A549 (cell line): ENCODE results near the gene RUNX2. TPM values are rescaled to one million over a fixed set of nuclear protein-coding genes. Genes with fewer than 3 reads are reported as not detected.

Experiments
- ATAC-seq, 2 experiments: fragments of 200-7000 bp in 1 of 2; fragments of >200 bp in 1 of 2; cut with Nextera tagmentation in 1 of 2; cut with Tn5 transposase in 1 of 2; 3 replicates each; pipeline versions ENCODE4 v1.8.0 to v1.9.1; 2018 to 2020; ENCODE audit warnings: mild to moderate bottlenecking in 1 of 2, moderate library complexity in 1 of 2
- CTCF ChIA-PET: fragments of 300-600 bp; sonication (Branson Sonifier 250); formaldehyde crosslinking; extraction: SDS; loops from one replicate; lab custom pipeline; 2021; ENCODE audit warnings: antibody characterized with exemption, inconsistent platforms; lab: Yijun Ruan, JAX
- POLR2A ChIA-PET: fragments of 350-600 bp; formaldehyde crosslinking; extraction: SDS; loops from one replicate; lab custom pipeline; 2021; ENCODE audit warnings: antibody characterized with exemption, inconsistent platforms; lab: Yijun Ruan, JAX
- DNase-seq, 2 experiments: peaks; one replicate each; pipeline versions ENCODE4 v3.0.0 to v3.0.0-alpha.2; 2011 to 2016; ENCODE audit warnings: low read depth in 1 of 2, low spot score in 1 of 2
- FAIRE-seq: peaks from 2 replicates; lab custom pipeline; 2011; peaks lifted over from hg19 to GRCh38; lab: Jason Lieb, UNC
- H3K27ac ChIP-seq, 2 experiments: fragments of >200 bp; sonication (Bioruptor Twin); formaldehyde crosslinking; 3 replicates each; pipeline ENCODE4 v1.5.1; 2016 to 2017
- H3K4me1 ChIP-seq: fragments of >200 bp; sonication (Bioruptor Twin); formaldehyde crosslinking; 3 replicates; pipeline ENCODE4 v1.6.1; 2016
- H3K4me2 ChIP-seq: fragments of >200 bp; sonication (Bioruptor Twin); formaldehyde crosslinking; 3 replicates; pipeline ENCODE4 v1.6.1; 2016
- H3K4me3 ChIP-seq: fragments of >200 bp; sonication (Bioruptor Twin); formaldehyde crosslinking; 3 replicates; pipeline ENCODE4 v1.5.1; 2016
- H3K9me3 ChIP-seq: fragments of >200 bp; sonication (Bioruptor Twin); formaldehyde crosslinking; 3 replicates; pipeline ENCODE4 v1.6.1; 2016
- CBX2 ChIP-seq: fragments of 200-600 bp; sonication (generic); IDR thresholded peaks from 2 replicates; pipeline ENCODE4 v1.6.1; 2016; ENCODE audit warnings: low read depth, mild to moderate bottlenecking, borderline replicate concordance
- CHD2 ChIP-seq: fragments of 150-350 bp; IDR thresholded peaks from 2 replicates; pipeline ENCODE4 v1.6.1; 2014; ENCODE audit warnings: low read length; ENCODE audit not compliant: partially characterized antibody
- EP300 ChIP-seq, 2 experiments: fragments of >200 bp; sonication (Bioruptor Twin); formaldehyde crosslinking; IDR thresholded peaks; 2 replicates in 1 of 2; 3 replicates in 1 of 2; pipeline ENCODE4 v1.6.1; 2016 to 2017
- FOSL2 ChIP-seq, 2 experiments: fragments of 450-650 bp in 1 of 2; fragments of >200 bp in 1 of 2; sonication (Bioruptor Twin) in 1 of 2; formaldehyde crosslinking; IDR thresholded peaks; 2 replicates each; pipeline versions ENCODE4 v1.5.0 to v1.6.1; 2016 to 2020; ENCODE audit warnings: mild to moderate bottlenecking in 1 of 2, moderate library complexity in 1 of 2
- HOXB13 ChIP-seq: fragments of 250-450 bp; sonication (Bioruptor Pico); IDR thresholded peaks from 2 replicates; pipeline ENCODE4 v1.5.0; 2020; ENCODE audit warnings: low read depth, mild to moderate bottlenecking, moderate library complexity
- MAFK ChIP-seq: fragments of 450-650 bp; IDR thresholded peaks from 2 replicates; pipeline ENCODE4 v1.6.1; 2014; ENCODE audit not compliant: partially characterized antibody
- MAZ ChIP-seq: fragments of 150-350 bp; IDR thresholded peaks from 2 replicates; pipeline ENCODE4 v1.6.1; 2014; ENCODE audit warnings: antibody characterized with exemption, low read depth, low read length, borderline replicate concordance
- MYC ChIP-seq: IDR thresholded peaks from 2 replicates; pipeline ENCODE4 v1.6.1; 2012; ENCODE audit warnings: mild to moderate bottlenecking, inconsistent platforms, low read length, improper control_type of control experiment, borderline replicate concordance
- NPAS2 ChIP-seq: fragments of 250-450 bp; sonication (Bioruptor Pico); IDR thresholded peaks from 2 replicates; pipeline ENCODE4 v1.8.0; 2022; ENCODE audit warnings: mild to moderate bottlenecking, moderate library complexity, borderline replicate concordance
- NR3C1 ChIP-seq: fragments of >200 bp; sonication (Bioruptor Twin); formaldehyde crosslinking; IDR thresholded peaks from 3 replicates; pipeline ENCODE4 v1.6.1; 2017
- RNF2 ChIP-seq: fragments of 200-600 bp; sonication (generic); IDR thresholded peaks from 2 replicates; pipeline ENCODE4 v1.6.1; 2016; ENCODE audit warnings: low read depth, mild to moderate bottlenecking, antibody characterized with exemption, moderate library complexity, borderline replicate concordance
- TFCP2L1 ChIP-seq: fragments of 250-450 bp; sonication (Bioruptor Pico); IDR thresholded peaks from 2 replicates; pipeline ENCODE4 v1.5.0; 2021; ENCODE audit warnings: mild to moderate bottlenecking
- WGBS: methylation state at CpG from one replicate; pipeline ENCODE4 v1.1.6; 2017; ENCODE audit errors: missing lambda C conversion rate; 5-methylcytosine and 5-hydroxymethylcytosine counted together
- polyA plus RNA-seq, 4 experiments: library from polyadenylated mRNA; depleted of rRNA in 3 of 4; stranded (reverse); fragments of >200 nt; fragmentation: RNase III in 1 of 4; extraction: RNeasy Plus Mini Kit Qiagen cat#74134 plus additional on column Dnase treatment in 1 of 4; gene quantifications; 2 replicates in 3 of 4; 3 replicates in 1 of 4; pipeline ENCODE4 v1.2.3, GENCODE V29; 2011 to 2017
- TF ChIP-seq, protein P1 (sequence below): IDR thresholded peaks from 2 replicates; pipeline ENCODE4 v1.6.1; 2012
- TF ChIP-seq, protein P2 (sequence below): fragments of 450-650 bp; IDR thresholded peaks from 2 replicates; pipeline ENCODE4 v1.6.1; 2014; ENCODE audit warnings: antibody characterized with exemption
- TF ChIP-seq, protein P3 (sequence below): fragments of 150-350 bp; IDR thresholded peaks from 2 replicates; pipeline ENCODE4 v1.6.1; 2014; ENCODE audit warnings: low read depth, mild to moderate bottlenecking, low read length
- TF ChIP-seq, protein P4 (sequence below): IDR thresholded peaks from 2 replicates; pipeline ENCODE4 v1.6.1; 2012
- TF ChIP-seq, protein P5 (sequence below): fragments of >200 bp; sonication (Bioruptor Twin); formaldehyde crosslinking; IDR thresholded peaks from 3 replicates; pipeline ENCODE4 v1.6.1; 2016
- TF ChIP-seq, protein P6 (sequence below): fragments of 250-450 bp; sonication (Bioruptor Pico); IDR thresholded peaks from 2 replicates; pipeline ENCODE4 v1.5.0; 2021; ENCODE audit warnings: mild to moderate bottlenecking, moderate library complexity, borderline replicate concordance

The RUNX2 gene
- polyA plus RNA-seq, 2 of the 4 experiments (the other 2 are of a cell fraction): 0.13 to 0.83 TPM

DNA sequence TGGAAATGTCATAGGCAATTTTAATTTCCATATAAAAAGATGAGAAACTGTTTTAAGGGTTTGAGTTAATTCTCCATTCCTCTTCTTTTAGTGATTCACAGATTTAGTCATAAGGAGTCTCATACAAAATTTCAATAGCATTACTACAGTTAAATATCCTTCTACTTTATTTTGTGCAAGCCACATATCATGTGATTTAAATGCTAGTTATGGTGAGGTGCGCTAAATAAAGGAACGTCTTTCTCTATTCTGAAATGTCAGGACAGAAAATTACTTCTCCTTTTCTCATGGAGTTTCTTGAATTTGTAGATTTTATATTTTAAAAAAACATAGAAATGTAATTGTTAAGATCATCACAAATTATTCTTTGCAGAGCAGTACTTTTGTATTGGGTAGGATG is 99.6 kb downstream of the RUNX2 start:
- no peak for ATAC-seq
- TF ChIP-seq CBX2 (no peak), FOSL2 (IDR thresholded peaks at IDR 0.05) (no peak), FOSL2 (CRISPR knock-in tag; IDR thresholded peaks at IDR 0.05) (no peak), MYC (no peak), HOXB13 (CRISPR knock-in tag) (no peak), RNF2 (no peak), MAFK (no peak), NPAS2 (CRISPR knock-in tag) (no peak), CHD2 (no peak), TFCP2L1 (CRISPR knock-in tag) (no peak), EP300 (IDR thresholded peaks at IDR 0.05) (no peak), MAZ (no peak)
- TF ChIP-seq, protein P1, sequence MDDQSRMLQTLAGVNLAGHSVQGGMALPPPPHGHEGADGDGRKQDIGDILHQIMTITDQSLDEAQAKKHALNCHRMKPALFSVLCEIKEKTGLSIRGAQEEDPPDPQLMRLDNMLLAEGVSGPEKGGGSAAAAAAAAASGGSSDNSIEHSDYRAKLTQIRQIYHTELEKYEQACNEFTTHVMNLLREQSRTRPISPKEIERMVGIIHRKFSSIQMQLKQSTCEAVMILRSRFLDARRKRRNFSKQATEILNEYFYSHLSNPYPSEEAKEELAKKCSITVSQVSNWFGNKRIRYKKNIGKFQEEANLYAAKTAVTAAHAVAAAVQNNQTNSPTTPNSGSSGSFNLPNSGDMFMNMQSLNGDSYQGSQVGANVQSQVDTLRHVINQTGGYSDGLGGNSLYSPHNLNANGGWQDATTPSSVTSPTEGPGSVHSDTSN: no peak
- TF ChIP-seq, protein P2, sequence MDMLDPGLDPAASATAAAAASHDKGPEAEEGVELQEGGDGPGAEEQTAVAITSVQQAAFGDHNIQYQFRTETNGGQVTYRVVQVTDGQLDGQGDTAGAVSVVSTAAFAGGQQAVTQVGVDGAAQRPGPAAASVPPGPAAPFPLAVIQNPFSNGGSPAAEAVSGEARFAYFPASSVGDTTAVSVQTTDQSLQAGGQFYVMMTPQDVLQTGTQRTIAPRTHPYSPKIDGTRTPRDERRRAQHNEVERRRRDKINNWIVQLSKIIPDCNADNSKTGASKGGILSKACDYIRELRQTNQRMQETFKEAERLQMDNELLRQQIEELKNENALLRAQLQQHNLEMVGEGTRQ: no peak
- TF ChIP-seq, protein P3, sequence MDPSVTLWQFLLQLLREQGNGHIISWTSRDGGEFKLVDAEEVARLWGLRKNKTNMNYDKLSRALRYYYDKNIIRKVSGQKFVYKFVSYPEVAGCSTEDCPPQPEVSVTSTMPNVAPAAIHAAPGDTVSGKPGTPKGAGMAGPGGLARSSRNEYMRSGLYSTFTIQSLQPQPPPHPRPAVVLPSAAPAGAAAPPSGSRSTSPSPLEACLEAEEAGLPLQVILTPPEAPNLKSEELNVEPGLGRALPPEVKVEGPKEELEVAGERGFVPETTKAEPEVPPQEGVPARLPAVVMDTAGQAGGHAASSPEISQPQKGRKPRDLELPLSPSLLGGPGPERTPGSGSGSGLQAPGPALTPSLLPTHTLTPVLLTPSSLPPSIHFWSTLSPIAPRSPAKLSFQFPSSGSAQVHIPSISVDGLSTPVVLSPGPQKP: no peak
- TF ChIP-seq, protein P4, sequence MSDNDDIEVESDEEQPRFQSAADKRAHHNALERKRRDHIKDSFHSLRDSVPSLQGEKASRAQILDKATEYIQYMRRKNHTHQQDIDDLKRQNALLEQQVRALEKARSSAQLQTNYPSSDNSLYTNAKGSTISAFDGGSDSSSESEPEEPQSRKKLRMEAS: no peak
- TF ChIP-seq, protein P5, sequence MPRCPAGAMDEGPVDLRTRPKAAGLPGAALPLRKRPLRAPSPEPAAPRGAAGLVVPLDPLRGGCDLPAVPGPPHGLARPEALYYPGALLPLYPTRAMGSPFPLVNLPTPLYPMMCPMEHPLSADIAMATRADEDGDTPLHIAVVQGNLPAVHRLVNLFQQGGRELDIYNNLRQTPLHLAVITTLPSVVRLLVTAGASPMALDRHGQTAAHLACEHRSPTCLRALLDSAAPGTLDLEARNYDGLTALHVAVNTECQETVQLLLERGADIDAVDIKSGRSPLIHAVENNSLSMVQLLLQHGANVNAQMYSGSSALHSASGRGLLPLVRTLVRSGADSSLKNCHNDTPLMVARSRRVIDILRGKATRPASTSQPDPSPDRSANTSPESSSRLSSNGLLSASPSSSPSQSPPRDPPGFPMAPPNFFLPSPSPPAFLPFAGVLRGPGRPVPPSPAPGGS: no peak
- TF ChIP-seq, protein P6, sequence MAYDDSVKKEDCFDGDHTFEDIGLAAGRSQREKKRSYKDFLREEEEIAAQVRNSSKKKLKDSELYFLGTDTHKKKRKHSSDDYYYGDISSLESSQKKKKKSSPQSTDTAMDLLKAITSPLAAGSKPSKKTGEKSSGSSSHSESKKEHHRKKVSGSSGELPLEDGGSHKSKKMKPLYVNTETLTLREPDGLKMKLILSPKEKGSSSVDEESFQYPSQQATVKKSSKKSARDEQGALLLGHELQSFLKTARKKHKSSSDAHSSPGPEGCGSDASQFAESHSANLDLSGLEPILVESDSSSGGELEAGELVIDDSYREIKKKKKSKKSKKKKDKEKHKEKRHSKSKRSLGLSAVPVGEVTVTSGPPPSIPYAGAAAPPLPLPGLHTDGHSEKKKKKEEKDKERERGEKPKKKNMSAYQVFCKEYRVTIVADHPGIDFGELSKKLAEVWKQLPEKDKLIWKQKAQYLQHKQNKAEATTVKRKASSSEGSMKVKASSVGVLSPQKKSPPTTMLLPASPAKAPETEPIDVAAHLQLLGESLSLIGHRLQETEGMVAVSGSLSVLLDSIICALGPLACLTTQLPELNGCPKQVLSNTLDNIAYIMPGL (CRISPR knock-in tag): no peak
- Histone ChIP-seq H3K9me3 (no peaks in the 10 kb centered on the region), H3K27ac (no peak overlapping the region), H3K4me1 (peaks cover 4% of the 10 kb centered on the region), H3K4me3 (no peak overlapping the region), H3K4me2 (no peak overlapping the region)
- 85% methylated on average over 2 of the region's 2 CpGs for WGBS
- ChIA-PET CTCF (no interaction called here), POLR2A (no interaction called here)
- FAIRE-seq: no peak
- no peak for DNase-seq

DNA sequence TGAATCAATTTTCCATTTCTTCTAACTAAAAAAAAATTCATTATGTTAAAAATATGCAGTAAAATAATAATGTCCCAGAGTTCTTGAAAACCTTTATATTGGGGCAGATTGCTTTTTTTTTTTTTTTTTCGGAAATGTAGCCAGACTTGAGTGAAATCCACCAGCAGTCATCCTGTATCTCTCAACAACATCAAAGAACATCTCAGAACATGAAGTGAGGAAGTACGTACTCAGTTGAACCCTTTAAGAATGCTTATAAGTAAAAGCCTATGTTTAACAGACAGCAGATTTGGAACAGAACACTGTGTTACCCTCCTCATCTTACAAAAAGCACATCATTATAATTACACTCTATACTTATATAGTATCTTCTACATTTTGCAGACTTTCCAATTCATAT is 100.6 kb downstream of the RUNX2 start:
- no peak overlapping the region for H3K4me3 ChIP-seq
- 66% methylated on average over 2 of the region's 2 CpGs for WGBS
- peaks cover 14% of the 10 kb centered on the region for H3K4me1 ChIP-seq
- H3K27ac ChIP-seq: no peak overlapping the region
- DNase-seq (no peak), FAIRE-seq (no peak), ATAC-seq (no peak)
- no peak overlapping the region for H3K4me2 ChIP-seq
- no peak for TF ChIP-seq NR3C1
- CTCF ChIA-PET: no interaction called here
- H3K9me3 ChIP-seq: no peaks in the 10 kb centered on the region
- POLR2A ChIA-PET: no interaction called here
